GM11168 (cell line): ENCODE results near the gene SERPINB8.

Experiments used
- in situ Hi-C: fragments of 300-500 bp; cut with MboI; formaldehyde crosslinking; loops from one replicate; pipeline ENCODE4 v1.12.0; 2022; ENCODE audit warnings: low sequenced_read_pairs; ENCODE audit not compliant: unreplicated experiment

Gene SERPINB8

DNA sequence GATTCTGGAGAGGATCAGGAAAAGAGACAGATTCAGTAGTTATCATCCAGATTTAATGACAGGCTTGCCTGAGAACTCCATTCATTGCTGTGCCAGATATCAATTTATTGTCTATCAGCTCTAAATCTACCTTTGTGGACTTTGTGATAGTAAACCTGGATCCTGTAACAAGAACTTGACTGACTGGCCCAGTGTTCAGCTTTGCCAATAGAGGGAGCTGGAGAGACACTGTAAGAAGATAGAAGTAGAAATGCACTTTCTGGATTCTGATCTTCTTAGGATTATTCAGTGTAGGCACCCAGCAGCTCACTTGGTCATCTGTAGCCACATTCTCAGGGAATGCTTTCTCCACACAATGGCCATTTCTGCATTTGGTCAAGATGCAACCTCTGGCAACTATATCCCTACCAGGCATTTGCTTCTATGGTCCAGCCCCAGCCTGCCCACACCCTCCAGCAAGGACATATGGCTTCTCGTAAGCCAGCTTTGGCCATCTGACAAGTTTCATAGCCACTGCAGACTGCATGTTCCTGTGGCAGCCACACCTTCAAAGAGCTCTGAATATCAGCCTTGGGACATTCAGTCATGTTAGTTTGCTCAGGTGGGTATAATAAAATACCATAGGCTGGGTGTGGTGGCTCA, 6.1 kb upstream of the SERPINB8 start:
- in situ Hi-C loops = no loop called here

DNA sequence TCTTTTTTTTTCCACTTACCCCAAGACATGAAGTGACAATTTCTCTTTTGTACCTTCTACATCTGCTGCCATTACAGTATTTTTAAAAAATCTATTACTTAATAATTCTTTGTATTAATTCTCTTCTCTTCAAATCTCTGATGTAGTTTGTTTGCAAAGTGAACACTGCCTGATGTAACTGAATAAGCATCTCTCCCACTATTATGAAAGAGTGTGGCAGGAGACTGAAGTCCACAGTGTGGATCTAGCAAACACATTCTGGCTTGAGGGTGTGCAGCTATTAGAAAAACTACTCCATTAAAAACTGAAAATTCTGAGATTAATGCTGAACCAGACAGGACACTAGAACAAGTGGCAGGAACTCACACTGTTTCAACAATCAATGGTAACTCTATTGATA, 5.0 kb upstream of the SERPINB8 start:
- in situ Hi-C loops = no loop called here

DNA sequence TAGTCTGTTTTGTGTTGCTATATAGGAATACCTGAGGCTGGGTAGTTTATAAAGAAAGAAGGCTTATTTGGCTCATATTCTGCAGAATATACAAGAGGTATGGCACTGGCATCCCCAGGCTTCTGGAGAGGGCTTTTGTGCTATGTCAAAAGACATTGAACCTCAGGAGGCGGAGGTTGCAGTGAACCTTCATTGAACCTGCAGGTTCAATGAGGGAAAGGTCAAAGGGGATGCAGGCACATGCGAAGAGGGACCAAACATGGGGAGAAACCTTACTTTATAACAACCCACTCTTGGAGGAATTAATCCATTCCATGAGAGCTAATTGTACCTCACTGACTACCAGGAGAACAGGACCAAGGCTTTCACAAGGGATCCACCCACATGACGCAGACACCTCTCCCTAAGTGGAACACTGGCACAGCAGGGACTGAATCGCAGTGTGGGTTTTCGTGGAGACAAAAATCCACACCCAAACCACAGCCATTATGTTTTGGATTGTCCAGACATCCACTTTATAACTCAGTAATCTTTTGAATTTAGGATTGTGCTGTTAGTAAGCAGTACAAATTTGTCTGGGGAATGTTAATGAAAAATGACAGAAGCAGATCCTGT, 4.1 kb upstream of the SERPINB8 start:
- in situ Hi-C loops = no loop called here

DNA sequence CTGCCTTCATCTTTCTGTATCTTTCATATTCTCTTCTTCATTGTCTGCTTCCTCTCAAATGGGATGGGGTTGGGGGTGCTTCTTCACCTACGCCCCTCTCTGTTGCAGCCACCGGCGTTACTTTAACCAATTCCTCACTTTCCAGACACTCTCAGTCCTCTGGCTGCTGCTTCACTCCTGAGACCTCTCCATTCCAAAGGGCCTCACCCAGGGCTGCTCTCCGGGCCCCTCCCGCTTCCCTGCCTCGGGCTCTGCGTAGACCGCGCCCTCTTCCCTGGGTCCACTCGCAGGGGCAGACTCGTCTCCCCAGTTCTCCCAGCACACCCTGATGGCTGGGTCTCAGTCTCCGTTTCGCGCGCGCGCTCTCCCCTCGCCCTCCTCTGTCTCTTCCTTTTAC, 926 bp downstream of the SERPINB8 start:
- in situ Hi-C loops = no loop called here

DNA sequence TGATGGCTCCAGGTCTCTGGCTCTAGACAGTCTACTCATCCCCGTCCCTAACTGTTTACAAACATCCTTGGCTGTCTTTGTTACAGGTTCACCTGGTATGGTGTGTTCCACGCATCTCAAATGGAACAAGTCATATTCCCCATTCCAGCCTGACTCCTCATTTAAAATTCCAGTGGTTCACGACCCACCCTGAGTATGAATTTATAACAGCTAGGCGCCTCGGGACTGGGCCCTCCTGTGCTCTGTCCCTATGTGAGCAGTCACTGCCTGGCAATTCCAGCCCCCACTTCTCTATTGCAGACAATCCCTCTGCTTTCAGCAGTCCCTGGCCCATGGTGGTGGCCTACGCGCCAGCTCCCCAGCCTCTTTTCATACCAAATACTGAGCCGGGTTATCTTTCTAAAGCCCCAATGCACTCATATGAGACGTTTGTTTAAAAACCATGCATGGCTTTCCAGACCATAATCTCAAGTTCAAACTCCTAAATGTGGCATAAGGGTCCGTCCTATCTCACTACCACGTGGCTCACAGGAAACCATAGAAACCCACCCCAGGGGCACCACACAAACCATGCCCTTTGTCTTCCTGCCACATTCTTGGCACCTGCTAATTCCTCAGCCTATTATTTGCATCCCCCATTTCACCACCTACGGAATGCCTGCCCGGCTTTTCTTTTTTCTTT, 1.6 kb downstream of the SERPINB8 start:
- in situ Hi-C loops = no loop called here

DNA sequence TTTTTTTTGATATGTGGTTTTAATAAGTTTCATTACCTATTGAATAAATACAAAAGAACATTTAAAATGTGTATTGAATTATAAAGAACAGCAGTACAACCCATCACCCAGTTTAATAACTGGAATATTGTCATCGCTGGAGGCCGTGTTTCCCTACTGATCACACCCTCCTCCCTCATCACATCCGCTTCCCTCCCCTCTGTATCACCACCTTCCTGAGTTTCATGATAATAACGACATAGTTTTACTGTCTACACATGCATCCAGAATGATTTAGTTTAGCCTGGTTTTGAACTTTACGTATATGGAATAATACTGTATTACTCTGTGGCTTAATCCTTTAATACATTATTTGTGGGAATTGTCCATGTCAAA, 2.1 kb downstream of the SERPINB8 start:
- in situ Hi-C loops = no loop called here

DNA sequence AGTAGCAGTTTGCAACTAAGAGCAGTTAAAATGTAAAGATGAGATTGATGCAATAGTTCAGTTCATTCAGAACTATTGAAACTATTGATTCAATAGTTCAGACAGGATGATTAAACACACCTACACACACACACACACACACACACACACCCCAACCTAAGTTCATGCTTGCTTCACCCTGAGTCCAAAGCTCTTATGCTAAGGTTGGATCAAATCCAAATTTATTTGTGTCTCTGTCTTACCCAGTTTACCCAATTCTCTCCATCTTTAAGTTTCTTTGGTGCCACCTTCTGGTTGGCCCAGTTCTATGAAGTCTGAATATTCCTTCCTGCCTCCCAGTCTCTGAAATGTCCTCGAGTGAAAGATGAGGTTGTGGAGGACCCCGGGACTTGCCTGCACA, 5.1 kb downstream of the SERPINB8 start:
- in situ Hi-C loops = no loop called here

DNA sequence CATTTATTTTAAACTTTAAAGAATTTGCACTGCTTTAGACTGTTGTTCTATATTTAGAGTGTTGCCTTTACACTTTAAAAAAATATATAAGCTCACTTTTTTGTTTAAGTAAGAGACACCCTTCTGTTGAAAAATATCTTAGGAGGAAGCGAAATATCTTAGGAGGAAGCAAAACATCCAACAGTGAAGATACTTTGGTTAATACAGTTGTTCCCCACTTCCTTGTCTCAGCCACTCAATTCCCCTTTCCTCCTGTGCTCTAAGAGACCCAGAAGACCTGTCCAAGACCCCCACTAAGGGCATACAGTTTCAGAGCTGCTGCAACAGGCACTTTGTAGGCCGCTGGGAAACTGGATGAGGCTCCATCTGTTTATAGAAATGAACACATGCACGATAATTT, 5.7 kb downstream of the SERPINB8 start:
- in situ Hi-C loops = no loop called here

DNA sequence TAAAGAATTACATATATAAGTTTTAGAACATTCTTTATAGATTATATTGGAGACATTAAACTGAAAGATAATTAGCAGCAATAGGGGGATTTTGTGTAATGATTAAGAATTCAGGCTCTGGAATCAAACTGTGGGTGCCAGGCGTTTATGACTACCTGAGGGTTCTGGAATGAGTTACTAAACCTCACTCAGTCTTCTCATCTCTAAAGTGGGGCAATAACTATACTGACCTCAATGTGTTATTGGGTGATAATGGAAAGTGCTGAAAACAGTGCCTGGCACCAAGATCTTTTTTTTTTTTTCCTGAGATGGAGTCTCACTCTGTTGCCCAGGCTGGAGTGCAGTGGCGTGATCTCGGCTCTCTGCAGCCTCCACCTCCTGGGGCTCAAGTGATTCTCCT, 7.2 kb downstream of the SERPINB8 start:
- in situ Hi-C loops = no loop called here

DNA sequence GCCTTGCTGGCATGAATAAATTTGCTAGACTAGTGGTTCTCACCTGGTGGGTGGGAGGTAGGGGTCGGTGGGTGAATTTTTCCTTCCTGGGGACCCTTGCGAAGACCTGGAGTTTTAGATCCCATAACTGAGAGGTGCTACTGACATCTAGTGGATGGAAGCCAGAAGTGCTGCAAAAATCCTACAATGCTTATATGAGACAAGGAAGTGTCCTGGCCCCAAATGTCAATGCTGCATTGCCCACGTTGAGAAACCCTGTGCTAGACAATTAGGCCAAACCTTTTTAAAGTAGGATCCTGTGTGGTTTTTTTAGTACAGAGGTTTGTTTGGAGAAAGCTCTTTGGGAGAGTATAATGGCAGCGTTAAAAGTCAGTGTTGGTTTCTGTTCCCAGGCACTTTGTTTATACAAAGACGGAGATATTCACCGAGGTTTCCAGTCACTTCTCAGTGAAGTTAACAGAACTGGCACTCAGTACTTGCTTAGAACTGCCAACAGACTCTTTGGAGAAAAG, 9.6 kb downstream of the SERPINB8 start:
- in situ Hi-C loops = no loop called here

DNA sequence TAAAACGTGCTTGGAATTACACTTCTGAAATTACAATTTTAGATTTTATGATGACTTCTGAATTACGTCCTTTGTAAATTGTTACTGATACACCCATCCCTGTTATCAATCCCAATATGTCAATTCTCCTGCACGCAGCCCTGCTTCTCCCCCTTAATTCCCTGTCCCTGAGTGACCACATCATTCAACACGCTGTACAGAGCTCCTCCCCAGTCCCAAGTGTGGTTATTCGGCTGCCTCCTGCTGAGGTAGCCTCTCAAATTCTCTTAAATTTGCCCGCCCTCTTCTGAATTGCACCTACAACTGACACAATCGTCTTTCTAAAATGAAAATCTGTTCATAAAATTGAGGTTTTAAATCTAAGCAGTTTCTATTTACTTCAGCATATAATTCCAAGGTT, 10.1 kb downstream of the SERPINB8 start:
- in situ Hi-C loops = no loop called here

DNA sequence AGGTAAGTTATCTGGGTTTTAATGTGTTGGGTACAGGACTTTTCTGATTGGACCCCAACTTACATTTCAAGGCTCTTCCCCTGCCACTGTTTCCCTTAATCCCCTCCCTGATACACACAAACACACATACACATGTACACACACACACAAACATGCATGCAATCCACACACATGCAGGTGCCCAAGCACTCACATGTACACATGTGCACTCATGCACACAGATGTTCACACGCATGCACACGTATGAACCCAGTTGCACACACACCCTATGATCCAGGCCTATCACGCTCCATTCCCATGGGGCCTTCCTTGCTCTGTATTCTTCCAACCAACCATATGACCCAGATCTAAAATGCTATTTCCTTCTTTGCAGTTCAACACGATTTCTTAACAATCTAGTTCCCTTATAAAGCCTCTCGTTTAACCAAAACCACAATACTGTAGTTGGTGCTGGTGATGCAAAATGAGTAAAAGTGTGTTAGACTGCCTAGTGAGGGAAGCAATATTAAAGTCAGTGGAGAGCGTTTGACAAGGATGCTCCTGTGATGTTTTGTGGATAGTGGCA, 11.1 kb downstream of the SERPINB8 start:
- in situ Hi-C loops = no loop called here

DNA sequence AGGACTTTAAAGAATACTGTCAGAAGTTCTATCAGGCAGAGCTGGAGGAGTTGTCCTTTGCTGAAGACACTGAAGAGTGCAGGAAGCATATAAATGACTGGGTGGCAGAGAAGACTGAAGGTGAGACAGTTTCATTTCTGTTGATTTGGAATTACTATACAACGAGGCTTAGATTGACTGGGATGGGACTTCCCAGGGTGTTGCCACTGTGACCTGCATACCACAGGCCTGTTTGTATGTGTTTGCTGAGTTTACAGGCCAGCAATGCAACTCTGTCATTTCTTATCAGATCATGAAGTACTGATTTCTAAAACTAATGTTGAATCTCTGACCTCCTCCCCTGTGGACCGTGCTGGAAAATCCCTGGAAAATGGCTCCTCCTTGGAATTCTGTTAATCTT, 11.8 kb downstream of the SERPINB8 start:
- in situ Hi-C loops = no loop called here

DNA sequence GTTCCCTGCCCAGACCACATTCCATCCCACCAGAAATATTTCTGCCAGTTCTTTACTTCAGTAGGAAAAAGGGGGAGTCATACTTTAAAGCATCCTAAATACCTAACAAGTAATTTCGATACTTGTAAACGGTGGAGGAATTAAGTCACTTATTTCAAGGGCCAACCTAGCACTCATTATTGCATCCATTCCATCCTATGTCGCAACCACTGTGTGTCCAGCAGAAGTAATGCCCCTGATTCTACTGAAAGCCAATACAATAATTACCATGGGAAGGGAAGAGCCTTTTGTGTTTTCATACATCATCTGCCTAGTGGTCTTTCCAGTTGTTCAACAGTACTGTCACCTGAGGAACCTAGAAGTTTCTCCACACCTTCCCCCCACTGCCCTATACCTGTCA, 12.5 kb downstream of the SERPINB8 start:
- in situ Hi-C loops = no loop called here

DNA sequence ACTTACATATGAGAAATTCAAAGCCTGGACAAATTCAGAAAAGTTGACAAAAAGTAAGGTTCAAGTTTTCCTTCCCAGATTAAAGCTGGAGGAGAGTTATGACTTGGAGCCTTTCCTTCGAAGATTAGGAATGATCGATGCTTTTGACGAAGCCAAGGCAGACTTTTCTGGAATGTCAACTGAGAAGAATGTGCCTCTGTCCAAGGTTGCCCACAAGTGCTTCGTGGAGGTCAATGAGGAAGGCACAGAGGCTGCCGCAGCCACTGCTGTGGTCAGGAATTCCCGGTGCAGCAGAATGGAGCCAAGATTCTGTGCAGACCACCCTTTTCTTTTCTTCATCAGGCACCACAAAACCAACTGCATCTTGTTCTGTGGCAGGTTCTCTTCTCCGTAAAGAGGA, 17.0 kb downstream of the SERPINB8 start:
- in situ Hi-C loops = no loop called here

DNA sequence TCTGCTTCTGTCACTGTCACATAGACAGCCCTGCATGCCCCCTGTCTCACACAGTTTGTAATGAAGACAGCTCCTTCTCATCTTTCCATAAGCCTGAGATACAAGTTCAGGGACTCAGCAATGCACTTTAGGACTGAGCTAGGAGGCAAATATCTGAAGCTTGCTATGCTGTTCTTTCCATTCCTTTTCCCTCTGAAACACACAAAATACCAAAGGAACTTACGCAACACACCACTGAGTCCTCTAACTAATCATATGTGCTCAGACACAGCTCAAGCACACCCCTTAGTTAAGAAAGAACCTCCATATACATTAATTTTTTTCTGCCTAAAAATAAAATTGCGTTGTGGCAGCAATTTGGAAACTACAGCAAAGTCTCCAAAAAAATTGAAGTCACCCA, 17.9 kb downstream of the SERPINB8 start:
- in situ Hi-C loops = no loop called here

DNA sequence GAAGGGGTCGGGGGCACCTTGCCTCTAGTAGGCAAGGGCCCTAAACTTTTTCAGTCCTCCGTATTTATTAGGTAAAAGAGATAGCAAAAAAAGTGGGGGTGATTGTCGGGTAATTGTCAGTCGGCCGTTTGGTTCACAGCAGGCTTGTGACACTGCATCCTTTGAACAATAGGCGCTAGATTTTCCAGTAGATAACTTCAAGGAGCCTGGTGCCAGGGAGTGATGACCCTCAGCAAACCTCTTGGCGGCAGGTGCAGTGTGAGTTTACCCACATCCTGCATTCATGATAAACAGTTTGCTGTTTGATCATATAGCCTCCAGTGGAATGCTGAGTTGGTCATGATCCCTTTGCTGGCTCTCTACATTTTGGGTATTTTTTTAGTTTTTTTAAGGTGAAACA, 22.9 kb downstream of the SERPINB8 start:
- in situ Hi-C loops = no loop called here

DNA sequence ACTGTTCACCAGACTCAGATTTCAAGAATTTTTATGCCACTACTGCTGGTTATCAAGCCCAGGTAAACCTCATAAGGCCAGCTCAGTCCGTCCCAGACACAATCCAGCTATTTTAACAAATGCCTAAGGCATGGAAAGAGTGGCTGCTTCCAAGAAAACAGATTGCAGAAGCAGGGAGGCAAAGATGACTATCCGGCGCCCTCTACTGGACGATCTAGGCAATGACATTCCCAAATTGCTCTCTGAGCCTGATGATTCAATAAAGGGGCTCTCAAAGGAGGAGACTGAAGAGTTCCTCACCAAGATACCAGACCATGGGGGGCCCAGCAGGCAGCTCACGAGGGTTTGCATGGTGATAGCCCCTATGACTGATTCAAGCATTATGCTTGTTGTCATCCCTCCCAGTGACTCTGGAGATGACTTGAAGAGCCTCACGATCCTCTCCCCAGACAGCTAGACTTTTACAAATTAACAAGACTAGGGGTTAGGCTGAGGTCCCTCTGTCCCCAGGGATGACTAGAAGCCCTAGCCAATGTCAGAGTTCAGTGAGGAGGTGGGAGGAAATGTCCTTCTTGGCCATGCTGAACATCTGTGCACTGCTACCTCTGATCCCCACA, 25.0 kb downstream of the SERPINB8 start:
- in situ Hi-C loops = no loop called here

DNA sequence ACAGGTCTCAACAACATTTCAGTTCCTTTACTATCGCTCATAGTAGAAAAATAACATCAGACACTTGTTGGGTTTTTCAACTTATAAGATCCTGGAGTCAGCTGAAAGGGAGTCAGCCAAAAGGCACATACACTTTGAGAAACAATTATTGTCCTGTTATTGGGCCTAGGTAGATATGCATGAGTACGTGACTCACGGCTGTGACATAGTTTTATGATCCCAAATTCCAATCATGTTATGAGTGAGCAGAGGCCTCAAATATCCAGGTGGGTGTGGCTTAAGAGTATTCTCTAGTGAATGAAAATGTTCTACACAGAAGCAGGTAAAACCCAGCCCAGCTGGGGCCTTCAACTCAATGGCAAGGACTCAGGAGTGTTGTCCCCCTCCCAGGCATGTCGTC, 27.2 kb downstream of the SERPINB8 start:
- in situ Hi-C loops = no loop called here

DNA sequence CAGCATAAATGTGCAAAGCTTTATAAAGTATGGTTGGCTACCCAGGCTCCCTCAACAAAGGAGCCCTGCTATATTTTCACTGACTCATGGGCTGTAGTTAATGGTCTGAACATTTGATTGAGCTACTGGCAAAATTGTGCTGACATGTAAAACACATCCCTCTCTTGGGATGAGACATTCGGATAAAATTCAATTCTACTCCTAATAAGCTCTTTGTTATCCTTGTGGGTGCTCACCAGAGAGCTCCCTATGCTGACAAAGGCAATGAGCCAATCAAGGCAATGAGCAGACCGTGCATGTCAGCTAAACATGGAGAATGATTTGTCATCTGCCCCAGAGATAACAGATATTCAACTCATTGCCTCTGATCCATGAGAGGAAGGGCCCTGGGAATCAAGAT, 27.7 kb downstream of the SERPINB8 start:
- in situ Hi-C loops = no loop called here

DNA sequence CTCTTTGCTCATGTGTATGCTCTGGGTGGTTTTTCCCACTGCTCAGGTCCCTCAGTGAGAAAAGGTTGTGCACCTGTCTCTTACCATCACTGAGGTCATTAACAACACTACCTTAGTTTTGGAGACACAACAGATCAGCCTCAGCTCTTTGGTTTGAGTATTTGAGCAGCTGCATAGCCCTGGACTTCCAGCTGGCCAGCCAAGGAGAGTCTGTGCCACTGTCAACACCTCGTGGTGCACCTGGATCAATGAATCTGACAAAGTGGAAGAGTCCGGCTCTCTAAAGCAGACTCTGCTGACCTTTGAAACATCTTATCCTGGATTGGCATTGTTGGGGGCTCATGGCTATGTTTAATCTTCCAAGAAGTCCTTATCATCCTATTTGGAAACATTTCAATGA, 30.0 kb downstream of the SERPINB8 start:
- in situ Hi-C loops = no loop called here
